Stimulated activated CD8-positive, alpha-beta memory T cell treated with anti-CD3 and anti-CD28 coated beads, Interleukin-7, amount 100 ng/mL, for 1 hour (primary cell): ENCODE results near the gene CEP95.

Experiments
- DNase-seq, 2 donors: peaks; one replicate each; pipeline ENCODE4 v3.0.0-alpha.2; 2020; ENCODE audit warnings: low read depth in 2 of 2

The CEP95 gene

GRCh38 chr17:64496348-64496785 lies 10.4 kb upstream of the CEP95 start:
- peak in 1 of 2 donors; percentile 5 for DNase-seq

DNA sequence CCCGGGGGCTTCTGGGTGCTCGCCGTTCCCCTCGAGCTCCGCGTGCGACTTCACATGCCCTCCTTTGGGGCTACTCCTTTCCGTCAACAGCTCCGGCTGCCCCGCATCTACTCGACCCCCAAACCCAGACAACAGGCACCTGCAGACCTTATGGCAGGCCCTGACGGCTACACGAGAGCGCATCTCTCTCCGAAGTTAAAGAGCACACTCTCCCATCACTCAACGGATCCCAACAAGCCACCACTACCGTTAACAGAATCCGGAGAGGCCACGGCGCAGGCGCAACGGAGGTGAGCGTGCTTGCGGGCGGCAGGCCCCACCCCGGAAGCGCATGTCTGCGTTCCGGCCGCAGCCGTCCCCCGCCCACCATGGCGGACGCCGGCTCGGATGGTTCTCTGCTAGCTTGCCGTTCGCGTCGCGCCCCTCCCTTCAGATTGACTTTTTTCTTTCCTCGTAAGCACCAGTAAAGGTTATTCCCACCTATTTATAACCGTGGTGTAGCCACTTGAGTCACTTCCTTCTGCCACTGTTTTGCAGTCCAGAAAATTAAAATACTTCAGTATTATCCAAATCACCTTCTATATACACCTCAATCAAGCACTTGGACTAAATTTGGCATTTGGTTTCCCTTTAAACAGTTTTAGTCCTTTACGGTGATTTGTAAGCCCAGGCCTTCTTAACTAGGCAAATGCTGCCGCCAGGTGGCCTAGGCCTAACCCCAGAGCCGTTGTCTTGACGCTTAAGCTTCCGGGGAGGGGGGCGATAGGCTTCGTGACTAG lies 9.8 kb upstream of the CEP95 start, which contains the start of gene POLG2:
TSS of gene POLG2 (minus strand) at position 269 of the 779 bp plus-strand sequence. CDS start at position 183, 86 bp downstream.
- DNase-seq: peak; percentile 91 to 93

- DNase-seq: no peak
Measured at GRCh38 chr17:64497565-64498035, 9.2 kb upstream of the CEP95 start.

DNA sequence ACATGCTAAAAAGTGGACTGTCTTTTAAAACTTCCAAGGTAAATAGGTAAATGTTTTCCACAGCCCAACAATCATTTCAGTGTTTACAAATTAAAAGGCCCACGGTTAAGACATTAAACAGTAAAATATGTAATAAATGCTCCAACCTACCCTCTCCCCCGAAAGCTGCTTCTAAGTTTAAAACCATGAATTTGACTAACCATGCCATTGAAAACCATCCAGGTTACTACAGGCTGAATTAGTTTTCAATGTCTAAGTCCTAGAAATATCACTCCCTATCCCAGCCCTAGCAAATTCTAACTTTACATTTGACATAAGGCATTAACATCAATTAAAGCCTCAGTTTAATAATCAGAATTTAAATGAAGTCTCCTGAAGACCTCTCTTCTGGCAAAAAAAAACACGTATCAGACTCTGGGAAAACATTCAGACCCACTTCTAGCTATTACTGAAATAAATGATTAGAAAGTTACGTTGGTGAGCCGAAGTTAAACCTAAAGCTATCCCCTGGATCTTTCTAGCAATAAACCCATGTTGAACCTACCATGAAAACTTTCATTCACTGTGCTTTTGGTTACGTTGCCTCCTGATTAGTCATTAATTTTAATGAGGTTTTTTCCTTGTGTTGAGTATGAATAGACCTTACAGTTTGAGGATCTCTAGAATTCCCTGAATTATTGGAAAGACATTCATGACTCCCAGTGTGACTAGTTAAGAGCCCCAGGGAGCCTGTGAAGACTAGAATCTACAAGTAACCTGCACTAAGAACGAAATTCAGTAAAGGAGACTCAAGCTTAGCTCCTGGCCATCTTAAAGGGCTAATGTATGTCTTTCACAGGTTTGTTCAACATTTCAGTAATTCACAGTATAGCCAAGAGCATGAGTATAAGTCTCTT lies 8.2 kb upstream of the CEP95 start:
- no peak for DNase-seq

GRCh38 chr17:64499805-64500486 lies 6.8 kb upstream of the CEP95 start:
- no peak for DNase-seq

- no peak for DNase-seq
Measured at GRCh38 chr17:64500487-64500859, 6.3 kb upstream of the CEP95 start.

- no peak for DNase-seq
Measured at GRCh38 chr17:64500862-64501765, 5.7 kb upstream of the CEP95 start.

GRCh38 chr17:64502021-64502420 lies 4.8 kb upstream of the CEP95 start:
- DNase-seq: no peak

- DNase-seq: no peak
Measured at GRCh38 chr17:64502809-64503208, 4.0 kb upstream of the CEP95 start.

GRCh38 chr17:64503341-64503740 lies 3.4 kb upstream of the CEP95 start:
- no peak for DNase-seq

DNA sequence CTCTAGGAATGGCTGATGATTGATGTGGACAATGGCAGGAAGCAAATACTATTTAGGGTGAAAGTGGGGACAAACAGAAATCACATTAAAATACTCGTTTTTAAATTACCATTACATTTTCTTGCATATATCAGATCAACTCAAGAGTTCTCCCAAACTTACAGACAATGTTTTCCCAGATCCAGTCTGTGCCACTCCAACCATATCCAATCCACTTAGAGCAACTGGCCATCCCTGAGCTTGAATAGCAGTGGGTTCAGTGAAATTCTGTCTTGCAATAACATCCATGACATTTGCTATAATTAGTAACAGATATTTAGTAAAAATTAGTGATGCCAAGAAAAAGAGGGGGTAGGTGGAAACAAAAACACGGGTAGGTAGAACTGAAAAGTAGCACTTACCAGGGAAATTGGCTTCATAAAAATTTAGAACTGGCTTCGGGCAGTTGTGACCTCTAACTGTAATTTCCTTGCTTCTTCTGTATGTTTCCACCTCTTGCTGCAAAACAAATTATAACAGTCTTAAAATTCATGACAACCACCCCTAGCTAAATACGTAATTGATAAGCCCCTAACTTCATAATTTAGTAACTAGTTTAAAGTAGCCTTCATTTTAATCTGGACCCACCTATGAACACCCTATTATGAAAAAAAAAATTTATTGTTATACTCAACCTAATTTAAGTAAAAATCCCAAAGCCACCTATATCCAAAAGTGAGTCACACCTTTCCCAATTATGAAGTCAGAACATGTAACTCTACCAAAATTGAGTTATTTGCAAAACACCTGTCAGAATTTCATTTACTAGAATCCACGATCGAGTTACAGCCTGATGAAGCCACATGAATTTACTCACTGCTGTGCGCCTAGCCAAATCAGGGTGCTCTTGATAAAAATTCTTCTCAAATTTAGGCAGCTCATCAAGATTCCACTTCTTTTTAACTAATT lies 2.7 kb upstream of the CEP95 start:
- DNase-seq: no peak

DNA sequence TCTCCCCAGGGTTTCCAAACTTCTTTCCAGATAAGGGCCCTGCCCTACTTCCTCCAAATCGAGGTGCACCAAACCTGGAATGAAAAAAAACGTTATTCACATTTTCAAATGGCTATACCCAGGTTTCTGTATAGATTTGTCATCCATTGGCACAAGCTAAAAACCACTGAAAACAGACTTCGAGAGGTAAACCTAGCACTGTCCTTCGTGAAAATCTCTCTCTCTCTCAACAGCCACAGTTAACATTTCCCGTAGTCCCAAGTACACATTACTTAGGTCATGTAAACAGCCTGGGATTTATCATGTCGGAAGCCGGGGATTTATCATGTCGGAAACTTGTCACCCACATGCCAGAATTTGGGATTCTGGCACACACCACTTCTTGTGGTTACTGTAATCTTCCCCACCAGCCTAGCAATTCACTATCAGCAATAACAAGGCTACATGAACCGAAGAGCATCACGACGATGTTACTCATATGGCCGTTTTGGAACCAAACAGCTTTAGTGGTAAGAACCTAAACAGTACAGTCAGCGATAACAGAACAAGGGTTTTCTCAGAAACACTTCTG lies 1.9 kb upstream of the CEP95 start:
- no peak for DNase-seq

GRCh38 chr17:64505340-64506200 lies 1.2 kb upstream of the CEP95 start:
- peak; percentile 71 for DNase-seq

- DNase-seq: peak; percentile 95
Measured at GRCh38 chr17:64506201-64506575, 589 bp upstream of the CEP95 start, which contains the start of gene DDX5. Gene DDX5, minus strand, starts transcription at chr17:64506289. Its CDS starts 170 bp downstream, at chr17:64506119.

GRCh38 chr17:64507413-64507782 lies 621 bp downstream of the CEP95 start:
- peak in 1 of 2 donors; percentile 9 for DNase-seq

- DNase-seq: no peak
Measured at GRCh38 chr17:64508683-64509082, 1.9 kb downstream of the CEP95 start.

DNA sequence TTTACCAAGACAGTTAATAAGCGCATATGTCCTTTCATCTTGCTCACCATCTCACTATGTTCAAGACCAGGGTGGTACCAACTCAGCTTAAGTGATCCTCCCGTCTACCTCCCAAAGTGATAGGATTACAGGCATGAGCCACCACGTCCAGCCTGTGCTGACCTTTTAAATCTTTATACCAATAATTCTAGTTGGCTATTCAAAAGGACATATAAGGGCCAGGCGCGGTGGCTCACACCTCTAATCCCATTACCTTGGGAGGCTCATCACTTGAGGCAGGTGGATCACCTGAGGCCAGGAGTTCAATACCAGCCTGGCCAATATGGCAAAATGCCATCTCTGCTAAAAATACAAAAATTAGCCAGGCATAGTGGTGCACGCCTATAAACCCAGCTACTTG lies 2.4 kb downstream of the CEP95 start:
- no peak for DNase-seq

- DNase-seq: no peak
Measured at GRCh38 chr17:64515419-64515818, 8.6 kb downstream of the CEP95 start.
